Immature natural killer cell (primary cell): Measurements from ENCODE around the gene CDH23. TPM values are rescaled to one million over a fixed set of nuclear protein-coding genes. Genes with fewer than 3 reads are reported as not detected.

Experiments used
- DNase-seq, 3 donors: peaks; one replicate each; pipeline ENCODE4 v3.0.0; 2022; ENCODE audit warnings: mixed read lengths in 1 of 3
- H3K27ac Mint-ChIP-seq, 6 donors: one replicate each; pipeline ENCODE4 v1.8.0; 2020; ENCODE audit warnings: mixed read lengths in 6 of 6, mild to moderate bottlenecking in 5 of 6, inconsistent platforms in 4 of 6, moderate library complexity in 3 of 6
- H3K27me3 Mint-ChIP-seq, 3 donors: one replicate each; pipeline ENCODE4 v1.8.0; 2020 to 2021; ENCODE audit warnings: low read depth in 3 of 3, mild to moderate bottlenecking in 3 of 3, mixed read lengths in 3 of 3, moderate library complexity in 3 of 3, inconsistent platforms in 1 of 3
- H3K36me3 Mint-ChIP-seq, 3 donors: one replicate each; pipeline ENCODE4 v1.8.0; 2020; ENCODE audit warnings: mixed read lengths in 3 of 3, inconsistent platforms in 2 of 3, mild to moderate bottlenecking in 2 of 3
- H3K4me1 Mint-ChIP-seq, 2 donors: one replicate each; pipeline ENCODE4 v1.8.0; 2020; ENCODE audit warnings: inconsistent platforms in 2 of 2, mild to moderate bottlenecking in 2 of 2, mixed read lengths in 2 of 2, moderate library complexity in 1 of 2
- H3K4me3 Mint-ChIP-seq, 5 donors: one replicate each; pipeline ENCODE4 v1.8.0; 2020; ENCODE audit warnings: mild to moderate bottlenecking in 5 of 5, mixed read lengths in 5 of 5, inconsistent platforms in 3 of 5, moderate library complexity in 3 of 5
- H3K9me3 Mint-ChIP-seq, 6 donors: one replicate each; pipeline ENCODE4 v1.8.0; 2020; ENCODE audit warnings: mild to moderate bottlenecking in 6 of 6, mixed read lengths in 6 of 6, inconsistent platforms in 4 of 6, moderate library complexity in 3 of 6
- polyA plus RNA-seq, 3 donors: library from polyadenylated mRNA; unstranded; fragments of 300-500 nt; fragmentation: Illumina TruSeq; gene quantifications; one replicate each; pipeline ENCODE4 v1.2.3, GENCODE V29; 2021

Gene CDH23
- polyA plus RNA-seq, 3 donors from 2014 or later, result 0.47 to 0.59 TPM; not detected in 1

- H3K4me3 Mint-ChIP-seq, result no peak overlapping the region
- H3K4me1 Mint-ChIP-seq, result peaks cover 23 to 26% of the 10 kb centered on the region in 2 donors
- H3K27ac Mint-ChIP-seq, result peak overlapping the region in 1 of 6 donors; percentile 11
- peaks cover 4 to 5% (median 5%) of the 10 kb centered on the region in 3 donors for H3K27me3 Mint-ChIP-seq
- no peaks in the 10 kb centered on the region for H3K9me3 Mint-ChIP-seq
- peaks cover 0 to 3% (median 0%) of the 10 kb centered on the region in 3 donors for H3K36me3 Mint-ChIP-seq
- DNase-seq, result no peak
Measured at GRCh38 chr10:71436268-71437125, 39.8 kb downstream of the CDH23 start.

- H3K27me3 Mint-ChIP-seq, result peaks cover 2 to 7% (median 5%) of the 10 kb centered on the region in 3 donors
- no peak overlapping the region for H3K4me3 Mint-ChIP-seq
- H3K4me1 Mint-ChIP-seq, result peaks cover 23% of the 10 kb centered on the region in 2 donors
- H3K9me3 Mint-ChIP-seq, result no peaks in the 10 kb centered on the region
- H3K36me3 Mint-ChIP-seq, result no peaks in the 10 kb centered on the region
- H3K27ac Mint-ChIP-seq, result no peak overlapping the region
- DNase-seq, result no peak
Measured at GRCh38 chr10:71437537-71438092, 40.9 kb downstream of the CDH23 start.

- DNase-seq, result no peak
- no peak overlapping the region for H3K4me3 Mint-ChIP-seq
- no peaks in the 10 kb centered on the region for H3K36me3 Mint-ChIP-seq
- peaks cover 18% of the 10 kb centered on the region in 2 donors for H3K4me1 Mint-ChIP-seq
- no peak overlapping the region for H3K27ac Mint-ChIP-seq
- no peaks in the 10 kb centered on the region for H3K9me3 Mint-ChIP-seq
- H3K27me3 Mint-ChIP-seq, result peaks cover 2 to 10% (median 5%) of the 10 kb centered on the region in 3 donors
Measured at GRCh38 chr10:71438761-71439160, 42.0 kb downstream of the CDH23 start.

- Mint-ChIP-seq H3K27ac (peak overlapping the region in 2 of 6 donors; percentile 4 to 49), H3K27me3 (peaks cover 0 to 10% (median 2%) of the 10 kb centered on the region in 3 donors)
Measured at GRCh38 chr10:71439670-71440425, 43.1 kb downstream of the CDH23 start.

GRCh38 chr10:71440506-71441035, 43.9 kb downstream of the CDH23 start:
- DNase-seq, result no peak
- peaks cover 0 to 7% (median 2%) of the 10 kb centered on the region in 3 donors for H3K27me3 Mint-ChIP-seq
- H3K27ac Mint-ChIP-seq, result no peak overlapping the region

More at GRCh38 chr10:71439670-71440425, 43.1 kb downstream of the CDH23 start:
- H3K9me3 Mint-ChIP-seq, result no peaks in the 10 kb centered on the region
- H3K36me3 Mint-ChIP-seq, result no peaks in the 10 kb centered on the region
- H3K4me1 Mint-ChIP-seq, result peaks cover 7% of the 10 kb centered on the region in 2 donors
- H3K4me3 Mint-ChIP-seq, result no peak overlapping the region
- DNase-seq, result no peak

GRCh38 chr10:71442000-71442399, 45.3 kb downstream of the CDH23 start:
- no peaks in the 10 kb centered on the region for H3K36me3 Mint-ChIP-seq
- H3K9me3 Mint-ChIP-seq, result no peaks in the 10 kb centered on the region
- no peak overlapping the region for H3K4me3 Mint-ChIP-seq
- no peaks in the 10 kb centered on the region for H3K4me1 Mint-ChIP-seq
- DNase-seq, result no peak
- H3K27ac Mint-ChIP-seq, result no peak overlapping the region
- H3K27me3 Mint-ChIP-seq, result peaks cover 0 to 9% (median 2%) of the 10 kb centered on the region in 3 donors

More at GRCh38 chr10:71440506-71441035, 43.9 kb downstream of the CDH23 start:
- H3K4me3 Mint-ChIP-seq, result no peak overlapping the region
- no peaks in the 10 kb centered on the region for H3K9me3 Mint-ChIP-seq
- no peaks in the 10 kb centered on the region for H3K4me1 Mint-ChIP-seq
- H3K36me3 Mint-ChIP-seq, result no peaks in the 10 kb centered on the region

- Mint-ChIP-seq H3K9me3 (no peaks in the 10 kb centered on the region), H3K4me3 (no peak overlapping the region)
Measured at GRCh38 chr10:71442859-71443570, 46.3 kb downstream of the CDH23 start.

GRCh38 chr10:71443676-71444075, 47.0 kb downstream of the CDH23 start:
- Mint-ChIP-seq H3K9me3 (no peaks in the 10 kb centered on the region), H3K4me3 (no peak overlapping the region), H3K4me1 (no peaks in the 10 kb centered on the region), H3K36me3 (no peaks in the 10 kb centered on the region), H3K27me3 (peaks cover 0 to 9% (median 0%) of the 10 kb centered on the region in 3 donors), H3K27ac (no peak overlapping the region)
- no peak for DNase-seq

More at GRCh38 chr10:71442859-71443570, 46.3 kb downstream of the CDH23 start:
- DNase-seq, result no peak
- Mint-ChIP-seq H3K27me3 (peaks cover 0 to 9% (median 0%) of the 10 kb centered on the region in 3 donors), H3K36me3 (no peaks in the 10 kb centered on the region), H3K4me1 (no peaks in the 10 kb centered on the region), H3K27ac (no peak overlapping the region)

- Mint-ChIP-seq H3K4me1 (no peaks in the 10 kb centered on the region), H3K9me3 (no peaks in the 10 kb centered on the region), H3K36me3 (no peaks in the 10 kb centered on the region), H3K4me3 (no peak overlapping the region), H3K27ac (no peak overlapping the region), H3K27me3 (peaks cover 0 to 9% (median 0%) of the 10 kb centered on the region in 3 donors)
- no peak for DNase-seq
Measured at GRCh38 chr10:71444284-71445054, 47.7 kb downstream of the CDH23 start.

- Mint-ChIP-seq H3K27ac (no peak overlapping the region), H3K27me3 (peaks cover 2 to 8% (median 3%) of the 10 kb centered on the region in 3 donors), H3K9me3 (no peaks in the 10 kb centered on the region), H3K4me3 (no peak overlapping the region), H3K4me1 (no peaks in the 10 kb centered on the region), H3K36me3 (no peaks in the 10 kb centered on the region)
- no peak for DNase-seq
Measured at GRCh38 chr10:71447676-71448075, 51.0 kb downstream of the CDH23 start.

GRCh38 chr10:71448146-71448545, 51.4 kb downstream of the CDH23 start:
- Mint-ChIP-seq H3K36me3 (no peaks in the 10 kb centered on the region), H3K4me1 (no peaks in the 10 kb centered on the region), H3K9me3 (no peaks in the 10 kb centered on the region), H3K4me3 (no peak overlapping the region), H3K27ac (no peak overlapping the region), H3K27me3 (peaks cover 2 to 8% (median 3%) of the 10 kb centered on the region in 3 donors)
- no peak for DNase-seq

- no peak overlapping the region for H3K4me3 Mint-ChIP-seq
- H3K27ac Mint-ChIP-seq, result no peak overlapping the region
- DNase-seq, result no peak
- H3K9me3 Mint-ChIP-seq, result no peaks in the 10 kb centered on the region
- H3K36me3 Mint-ChIP-seq, result no peaks in the 10 kb centered on the region
- H3K27me3 Mint-ChIP-seq, result peaks cover 2 to 5% (median 3%) of the 10 kb centered on the region in 3 donors
- H3K4me1 Mint-ChIP-seq, result no peaks in the 10 kb centered on the region
Measured at GRCh38 chr10:71449026-71449425, 52.3 kb downstream of the CDH23 start.
